Amniotic epithelial cell (primary cell): ENCODE data around the gene FXYD5.

ENCODE experiments used
- DNase-seq: peaks from one replicate; pipeline ENCODE4 v3.0.0-alpha.2; 2010; ENCODE audit warnings: low read depth

The FXYD5 gene

DNA sequence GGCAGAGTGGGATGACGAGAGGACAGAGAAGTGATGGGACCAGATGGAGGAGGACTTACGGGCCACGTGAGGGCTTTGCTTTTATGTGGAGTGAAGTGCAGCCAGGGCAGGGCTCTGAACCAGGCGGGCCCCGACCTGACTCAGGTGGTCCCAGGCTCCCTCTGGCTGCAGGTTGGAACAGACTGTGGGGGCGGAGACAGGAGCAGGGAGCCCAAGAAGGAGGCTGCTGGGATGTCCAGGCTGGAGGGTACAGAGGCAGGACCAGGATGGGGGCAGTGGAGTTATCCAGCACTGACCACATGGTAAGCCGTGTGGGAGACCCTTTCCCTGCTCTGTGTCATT is 2.1 kb downstream of the FXYD5 start:
- no peak for DNase-seq

GRCh38 chr19:35157431-35157830 is 2.9 kb downstream of the FXYD5 start:
- no peak for DNase-seq

- DNase-seq = no peak
These were observed 5.1 kb downstream of the FXYD5 start for GRCh38 chr19:35159606-35160005.

- DNase-seq = no peak
These were observed 6.3 kb downstream of the FXYD5 start for GRCh38 chr19:35160629-35161433.

DNA sequence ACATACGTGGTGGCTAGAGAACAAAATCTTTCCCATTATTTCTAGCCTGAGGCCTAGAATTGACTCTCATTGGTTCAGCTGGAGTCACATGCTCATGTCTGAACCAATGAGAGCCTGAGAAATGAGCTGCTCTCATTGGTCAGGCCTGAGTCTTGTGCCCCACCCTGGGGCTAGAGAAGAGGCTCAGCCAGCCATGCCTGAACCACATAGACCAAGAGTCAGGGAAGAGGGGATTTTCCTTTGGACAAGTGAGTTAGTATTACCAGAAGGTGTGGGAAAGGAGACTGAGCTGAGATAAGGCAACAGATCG is 6.9 kb downstream of the FXYD5 start:
- DNase-seq = no peak

- DNase-seq = peak; percentile 71
These were observed 8.2 kb downstream of the FXYD5 start for GRCh38 chr19:35162471-35163326.

DNA sequence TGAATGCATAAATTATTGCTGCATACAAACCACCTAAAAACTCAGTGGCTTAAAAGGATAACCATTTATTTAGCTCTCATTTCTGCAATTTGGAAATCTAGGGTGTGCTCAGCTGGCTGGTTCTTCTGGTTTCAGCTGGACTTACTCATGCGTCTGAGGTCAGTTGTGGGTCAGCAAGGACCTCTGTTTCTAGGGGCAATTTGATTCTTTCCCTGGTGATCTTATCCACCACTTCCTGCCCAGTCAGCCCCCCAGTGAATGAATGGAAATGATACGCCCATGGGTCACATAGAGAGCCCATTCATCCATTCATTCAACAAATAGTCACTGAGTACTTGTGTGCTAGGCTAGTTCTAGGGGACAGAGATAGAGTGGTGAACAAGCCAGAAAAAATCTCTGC is 9.9 kb downstream of the FXYD5 start:
- DNase-seq = no peak

- no peak for DNase-seq
These were observed 10.9 kb downstream of the FXYD5 start for GRCh38 chr19:35165200-35166058.

DNA sequence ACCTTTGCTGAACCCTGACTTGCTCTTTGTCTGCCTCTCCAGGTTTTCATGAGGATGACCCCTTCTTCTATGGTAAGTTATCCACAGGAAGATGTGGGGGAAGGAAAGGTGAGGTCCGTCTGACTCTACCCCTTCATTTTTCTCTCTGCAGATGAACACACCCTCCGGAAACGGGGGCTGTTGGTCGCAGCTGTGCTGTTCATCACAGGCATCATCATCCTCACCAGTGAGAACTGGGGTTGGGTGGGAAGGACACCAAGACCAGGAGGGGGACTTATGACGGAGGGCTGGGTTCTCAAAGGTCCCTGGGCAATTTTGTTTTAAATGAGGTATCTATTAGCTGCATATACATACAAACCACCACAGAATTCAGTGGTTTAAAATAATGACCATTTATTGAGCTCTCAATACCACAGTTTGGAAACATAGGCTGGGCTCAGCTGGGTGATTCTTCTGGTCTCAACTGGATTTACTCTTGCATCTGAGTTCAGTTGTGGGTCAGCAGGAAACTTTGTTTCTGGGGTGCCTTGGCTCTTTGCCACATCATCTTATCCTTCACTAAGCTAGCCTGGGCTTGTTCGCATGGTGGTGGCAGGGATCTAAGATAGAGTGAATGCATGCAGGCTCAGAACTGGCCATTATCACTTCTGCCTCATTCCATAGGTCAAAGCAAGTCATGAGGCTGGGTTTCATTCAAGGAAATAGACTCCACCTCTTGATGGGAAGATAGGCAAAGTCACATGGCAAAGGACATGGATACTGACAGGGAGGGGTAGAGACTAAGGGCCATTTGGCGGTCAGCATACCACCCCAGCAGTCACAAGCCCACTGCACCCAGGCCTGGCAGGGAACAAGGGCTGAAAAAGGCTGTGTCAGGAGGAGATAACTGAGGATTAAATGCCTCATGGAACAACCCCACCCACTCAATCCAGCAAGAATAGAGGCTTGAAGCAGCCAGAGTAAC is 11.8 kb downstream of the FXYD5 start:
- no peak for DNase-seq

- DNase-seq = no peak
These were observed 12.9 kb downstream of the FXYD5 start for GRCh38 chr19:35167251-35168119.

GRCh38 chr19:35168196-35168595 is 13.7 kb downstream of the FXYD5 start:
- no peak for DNase-seq

DNA sequence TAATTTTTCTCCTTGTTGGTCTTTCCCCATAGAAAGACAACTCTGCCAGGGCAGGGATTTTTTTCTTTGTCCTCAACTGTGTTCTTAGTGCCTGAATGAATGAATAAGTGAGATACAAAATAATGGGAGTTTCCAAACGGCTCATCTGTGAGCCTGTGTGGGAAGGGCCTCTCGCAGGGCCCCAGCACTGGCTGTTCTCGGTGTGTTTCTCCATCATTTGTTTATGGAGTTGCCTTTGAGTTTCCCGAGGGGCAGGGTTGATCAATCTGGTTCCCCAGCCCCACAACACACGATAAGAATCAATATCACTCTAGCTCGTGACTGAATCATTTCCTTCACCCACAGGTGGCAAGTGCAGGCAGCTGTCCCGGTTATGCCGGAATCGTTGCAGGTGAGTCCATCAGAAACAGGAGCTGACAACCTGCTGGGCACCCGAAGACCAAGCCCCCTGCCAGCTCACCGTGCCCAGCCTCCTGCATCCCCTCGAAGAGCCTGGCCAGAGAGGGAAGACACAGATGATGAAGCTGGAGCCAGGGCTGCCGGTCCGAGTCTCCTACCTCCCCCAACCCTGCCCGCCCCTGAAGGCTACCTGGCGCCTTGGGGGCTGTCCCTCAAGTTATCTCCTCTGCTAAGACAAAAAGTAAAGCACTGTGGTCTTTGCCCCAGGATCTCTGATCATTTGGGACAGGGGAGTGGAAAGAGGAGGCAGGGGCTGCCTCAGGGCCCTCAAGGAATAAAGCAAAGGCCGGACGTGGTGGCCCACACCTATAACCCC is 14.9 kb downstream of the FXYD5 start:
- DNase-seq = no peak

DNA sequence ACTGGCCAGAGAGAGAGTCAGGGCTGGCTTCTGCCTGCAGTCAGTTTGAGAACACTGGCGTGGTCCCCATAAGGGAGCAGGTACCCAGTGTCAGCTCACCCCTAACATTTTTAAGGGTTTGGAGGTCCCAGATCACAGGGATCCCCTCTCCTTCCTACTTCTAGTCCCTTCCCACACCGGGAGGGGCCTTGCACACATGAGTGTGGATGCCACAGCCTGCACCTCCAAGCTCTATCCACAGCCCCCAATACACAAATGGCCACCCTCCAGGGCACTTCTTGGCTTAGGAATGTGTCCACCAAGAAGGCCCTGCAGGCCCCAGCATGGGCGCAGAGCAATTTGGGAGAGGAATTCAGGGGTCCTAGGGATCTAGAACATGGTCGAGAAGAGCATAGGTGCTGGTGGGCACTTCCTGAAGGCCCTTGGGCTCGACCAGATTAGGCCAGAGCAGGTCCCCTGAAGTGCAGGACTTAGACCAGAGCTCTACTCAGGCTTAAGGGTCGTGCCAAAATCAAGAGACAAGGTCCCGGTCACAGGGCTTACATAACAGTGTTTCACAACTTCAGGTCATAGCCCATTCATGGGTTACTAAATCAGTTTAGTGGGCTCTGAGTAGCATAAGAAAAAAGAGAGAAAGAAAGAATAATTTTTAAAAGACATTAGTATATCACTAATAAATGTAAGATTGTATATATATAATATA is 16.0 kb downstream of the FXYD5 start:
- DNase-seq = no peak

- DNase-seq = no peak
These were observed 17.2 kb downstream of the FXYD5 start for GRCh38 chr19:35171730-35172129.

- DNase-seq = no peak
These were observed 19.7 kb downstream of the FXYD5 start for GRCh38 chr19:35174226-35174625.

DNA sequence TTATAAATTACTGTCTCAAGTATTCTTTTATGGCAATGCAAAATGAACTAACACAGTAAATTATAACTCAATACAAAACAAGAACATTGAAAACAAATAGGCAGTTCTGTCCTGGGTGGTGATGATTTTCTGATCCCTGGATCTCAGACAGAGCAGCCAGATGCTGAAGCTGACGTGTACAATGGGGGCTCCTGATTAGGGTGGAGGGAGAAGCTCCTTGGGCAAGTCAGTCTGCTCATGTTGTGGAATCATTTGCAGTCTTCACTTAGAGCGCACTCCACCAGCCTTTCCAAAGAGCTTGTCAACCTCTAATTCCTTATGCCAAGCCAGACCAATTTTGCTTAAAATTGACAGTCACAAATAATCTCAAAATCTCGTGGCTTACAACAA is 21.6 kb downstream of the FXYD5 start:
- DNase-seq = no peak

GRCh38 chr19:35177377-35178274 is 23.1 kb downstream of the FXYD5 start:
- no peak for DNase-seq

DNA sequence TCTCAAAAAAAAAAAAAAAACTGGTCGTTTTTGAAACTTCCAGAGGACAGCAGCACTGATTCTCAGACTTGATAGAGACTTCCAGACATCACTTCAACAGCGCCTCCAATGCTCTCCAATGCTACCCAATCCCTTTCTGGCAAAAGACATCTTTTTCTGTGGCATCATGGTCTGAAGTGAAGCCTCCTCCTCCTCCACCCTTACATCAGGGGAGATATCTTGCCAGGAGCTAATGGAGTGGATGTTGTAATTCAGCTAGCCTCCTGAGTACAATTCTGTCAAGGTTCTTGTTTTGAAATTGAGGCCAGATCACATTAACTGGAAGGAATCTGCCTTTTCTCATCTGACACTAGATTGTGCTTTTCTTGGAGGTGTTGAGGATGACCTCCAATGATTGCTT is 24.2 kb downstream of the FXYD5 start:
- peak; percentile 78 for DNase-seq
